Islet precursor cell (in vitro differentiated cells): ENCODE data around the gene C17orf75.

ENCODE experiments used
- DNase-seq: peaks from one replicate; pipeline ENCODE4 v3.0.0-alpha.2; 2018

Gene C17orf75

DNA sequence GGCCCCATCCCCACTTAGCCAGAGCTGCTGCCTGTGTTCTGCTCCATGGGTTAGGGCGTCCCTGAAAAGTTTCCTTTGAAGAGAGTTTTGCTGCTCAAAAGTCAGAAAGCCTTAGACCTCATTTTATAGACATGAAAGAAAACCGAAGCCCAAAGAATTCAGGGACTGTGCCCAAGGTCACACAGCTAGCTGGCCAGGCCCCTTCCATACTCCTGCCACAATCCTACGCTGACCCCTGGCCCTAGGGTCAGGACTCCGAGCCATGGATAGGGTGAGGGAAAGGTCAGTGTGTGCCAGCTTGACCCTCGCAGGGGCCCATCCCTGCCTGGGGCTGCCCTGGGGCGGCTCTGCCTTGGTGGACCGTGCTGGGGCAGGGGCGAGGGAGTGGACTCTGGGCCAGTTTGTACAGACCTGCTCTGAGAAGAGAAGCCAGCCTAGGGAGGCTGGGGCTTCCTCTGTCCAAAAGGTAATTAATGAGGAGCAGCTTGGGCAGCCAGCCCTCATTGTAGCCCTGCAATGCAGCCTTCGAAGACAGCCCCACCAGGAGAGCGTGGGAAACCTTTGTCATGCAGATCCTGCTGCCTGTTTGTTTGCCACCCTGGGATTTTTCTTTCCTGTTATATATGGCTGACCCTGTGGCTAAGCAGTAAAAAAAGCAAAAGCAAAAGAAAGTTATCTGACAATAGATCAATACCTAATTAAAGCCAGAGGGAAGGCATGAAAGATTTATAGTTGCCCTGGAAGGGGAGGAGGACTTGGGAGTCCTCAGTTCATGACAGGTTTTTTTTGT, 38.9 kb downstream of the C17orf75 start:
- peak; percentile 80 for DNase-seq

DNA sequence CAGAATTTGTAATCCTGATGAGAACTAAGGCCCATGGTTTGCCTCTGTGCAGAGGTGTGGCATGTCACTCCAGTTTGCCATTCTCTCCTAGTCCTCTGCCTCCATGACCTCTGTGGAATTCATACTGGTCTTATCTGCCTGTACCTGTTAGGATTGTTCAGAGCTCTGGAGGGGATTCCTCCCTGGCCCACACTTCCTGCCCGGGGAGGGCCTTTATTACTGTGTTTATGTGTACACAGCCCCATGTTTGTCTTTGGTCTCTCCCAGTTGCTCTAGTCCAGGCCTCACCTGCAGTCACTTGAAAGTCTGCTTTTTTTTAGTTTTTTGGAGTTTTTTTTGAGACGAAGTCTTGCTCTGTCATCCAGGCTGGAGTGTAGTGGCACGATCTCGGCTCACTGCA, 39.9 kb downstream of the C17orf75 start:
- DNase-seq: no peak

DNA sequence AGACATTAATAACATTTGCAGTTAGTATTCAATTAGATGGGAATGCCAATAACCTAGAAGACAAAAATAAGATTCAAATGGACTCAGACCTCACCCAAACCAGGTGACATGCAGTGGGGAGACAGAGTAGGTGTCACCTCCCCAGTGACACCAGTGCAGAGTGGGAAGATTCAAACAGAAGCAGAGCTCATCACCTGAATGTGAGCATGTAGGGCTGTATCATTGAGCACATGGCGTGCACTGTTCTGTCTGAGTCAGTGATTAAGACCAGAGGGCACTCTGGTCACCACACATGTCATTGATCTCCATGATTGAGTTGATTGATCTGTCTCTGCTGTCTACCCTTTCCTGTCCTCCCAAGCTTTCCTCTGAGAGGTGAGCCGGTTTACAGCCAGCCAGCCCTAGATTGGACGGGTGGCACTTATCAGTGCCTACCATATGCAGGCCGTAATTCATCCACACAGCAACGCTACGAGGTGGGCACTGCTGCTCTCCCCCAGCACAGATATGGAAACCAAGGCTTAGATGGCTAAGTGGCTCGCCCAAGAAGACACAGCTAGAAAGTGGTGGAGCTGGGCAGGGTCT, 42.3 kb downstream of the C17orf75 start:
- no peak for DNase-seq

DNA sequence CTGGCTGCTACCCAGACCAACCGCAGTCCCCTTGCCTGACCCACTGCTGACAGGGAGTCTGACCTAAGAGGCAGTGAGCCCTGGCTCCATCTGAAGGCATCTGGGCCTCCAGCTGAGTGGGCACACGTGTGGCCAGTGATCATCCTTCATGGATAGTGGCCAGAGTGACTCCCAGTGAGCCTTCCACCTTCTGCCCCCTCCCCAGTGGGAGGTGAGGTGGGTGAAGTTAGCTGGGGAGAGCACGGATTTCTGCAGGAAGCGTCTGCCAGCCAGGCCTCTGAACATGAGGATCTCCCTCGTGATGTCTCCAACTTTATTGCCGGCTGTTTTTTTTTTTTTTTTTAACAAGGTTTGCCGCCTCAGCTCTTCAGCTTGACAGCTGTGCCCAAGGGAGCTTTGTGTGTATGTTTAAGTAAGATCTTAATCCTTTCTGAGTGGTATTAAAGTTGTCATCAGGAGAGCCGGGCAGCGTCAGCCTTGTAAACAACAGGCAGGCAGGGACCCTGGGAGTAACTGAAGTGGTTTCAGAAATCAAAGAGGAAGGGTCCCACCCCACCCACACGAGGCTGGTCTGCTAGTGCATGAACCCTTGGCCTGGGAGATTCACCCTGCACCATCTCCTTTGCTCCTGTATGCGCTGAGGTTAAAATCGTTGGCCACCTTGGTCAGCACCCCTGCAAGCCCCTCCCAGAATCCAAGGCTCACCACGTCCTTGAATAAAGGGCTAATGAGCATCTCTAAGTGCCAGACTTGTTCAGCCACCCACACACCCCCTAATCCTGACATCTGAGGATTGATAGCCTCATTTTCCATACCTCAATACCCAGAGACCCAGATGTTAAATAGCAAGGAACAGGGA, 43.0 kb downstream of the C17orf75 start:
- no peak for DNase-seq

DNA sequence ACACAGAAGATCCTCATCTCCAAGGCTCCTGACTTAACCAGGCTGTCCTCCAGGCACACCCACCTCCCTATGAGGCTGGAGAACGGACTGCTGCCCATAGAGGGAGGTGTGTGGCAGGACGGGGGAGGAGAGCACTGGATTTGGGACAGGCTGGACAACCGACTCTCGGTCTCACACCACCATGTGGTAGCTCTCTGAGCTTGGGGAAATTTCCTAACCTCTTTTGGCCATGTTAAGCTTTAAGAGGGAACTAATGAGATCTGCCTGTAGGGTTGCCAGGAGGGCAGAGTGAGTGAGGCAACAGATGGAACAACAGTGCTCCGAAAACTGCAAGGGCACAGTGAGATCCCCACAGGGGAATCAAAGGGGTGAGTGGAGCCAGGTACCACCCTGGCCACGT, 43.7 kb downstream of the C17orf75 start:
- no peak for DNase-seq

DNA sequence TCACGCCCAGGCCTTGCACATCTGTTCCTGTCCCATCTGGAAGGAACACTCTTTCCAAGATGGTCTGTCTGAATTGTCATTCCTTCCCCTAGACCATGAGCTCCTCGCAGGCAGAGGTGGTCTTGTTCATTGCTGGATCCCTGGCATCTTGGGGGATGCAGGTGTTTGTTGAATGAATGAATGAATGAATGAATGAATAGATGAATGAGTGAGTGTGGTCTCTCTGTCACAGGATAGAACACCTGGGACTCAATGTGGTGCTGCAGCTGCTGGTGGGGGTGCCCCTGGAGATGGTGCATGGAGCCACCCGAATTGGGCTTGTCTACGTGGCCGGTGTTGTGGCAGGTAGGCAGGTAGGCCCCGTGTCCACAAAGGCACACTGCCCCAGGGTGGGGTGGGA, 44.1 kb downstream of the C17orf75 start:
- no peak for DNase-seq

DNA sequence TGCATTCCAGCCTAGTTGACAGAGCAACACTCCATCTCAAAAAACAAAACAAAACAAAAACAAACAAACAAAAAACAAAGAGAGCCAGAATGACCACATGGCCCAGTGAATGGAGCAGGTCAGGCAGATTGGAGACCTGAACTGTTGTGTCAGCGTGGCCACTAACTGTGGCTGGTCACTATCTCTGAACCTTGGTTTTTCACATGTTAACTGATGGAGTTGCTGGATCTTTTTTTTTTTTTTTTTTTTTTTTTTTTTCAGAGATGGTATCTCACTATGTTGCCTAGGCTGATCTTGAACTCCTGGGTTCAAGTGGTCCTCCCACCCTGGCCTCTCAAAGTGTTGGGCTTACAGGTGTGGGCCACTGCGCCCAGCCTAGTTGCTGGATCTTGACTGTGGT, 44.5 kb downstream of the C17orf75 start:
- DNase-seq: no peak

DNA sequence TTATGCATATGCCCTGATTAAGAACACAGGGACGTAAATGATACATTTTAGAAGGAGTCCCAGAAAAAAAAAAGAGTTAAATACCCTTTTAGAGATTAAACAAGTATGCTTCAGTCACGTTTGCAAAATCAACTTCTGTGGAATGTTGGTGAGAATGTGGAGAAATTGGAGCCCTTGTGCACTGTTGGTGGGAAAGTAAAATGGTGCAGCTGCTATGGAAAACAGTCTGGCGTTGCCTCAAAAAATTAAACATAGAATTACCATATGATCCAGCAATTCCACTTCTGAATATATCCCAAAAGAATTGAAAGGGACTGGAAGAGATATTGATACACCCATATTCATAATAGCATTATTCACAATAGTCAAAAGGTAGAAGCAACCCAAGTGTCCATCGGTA, 49.9 kb downstream of the C17orf75 start:
- no peak for DNase-seq

DNA sequence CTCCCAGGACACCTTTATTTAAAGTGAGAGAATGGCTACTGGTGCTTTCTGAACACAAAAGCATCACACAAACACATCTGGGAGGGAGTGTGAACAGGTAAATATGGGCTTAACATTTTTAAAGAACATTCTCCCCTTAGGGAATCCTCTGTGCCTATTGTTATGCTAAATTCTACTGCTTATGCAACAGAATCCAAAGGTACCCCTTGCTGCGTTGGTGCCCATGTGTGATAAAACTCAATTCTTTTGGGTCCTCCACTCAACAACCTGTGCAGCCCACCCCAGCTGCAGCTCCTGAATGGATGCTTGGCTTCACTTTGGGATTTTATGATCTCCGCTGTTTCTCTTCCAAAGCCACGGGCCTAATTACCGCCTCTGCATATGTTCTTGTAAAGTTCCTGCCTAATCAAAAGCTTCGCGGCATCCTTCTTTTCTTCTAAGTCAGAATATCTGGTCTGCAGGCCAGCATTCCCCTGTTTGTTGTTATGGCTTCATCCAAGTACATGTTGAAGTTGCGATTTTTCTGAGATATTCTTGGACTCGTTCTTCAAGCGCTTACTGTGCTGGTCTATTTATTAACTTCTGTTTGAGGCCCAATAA, 52.4 kb downstream of the C17orf75 start:
- no peak for DNase-seq

DNA sequence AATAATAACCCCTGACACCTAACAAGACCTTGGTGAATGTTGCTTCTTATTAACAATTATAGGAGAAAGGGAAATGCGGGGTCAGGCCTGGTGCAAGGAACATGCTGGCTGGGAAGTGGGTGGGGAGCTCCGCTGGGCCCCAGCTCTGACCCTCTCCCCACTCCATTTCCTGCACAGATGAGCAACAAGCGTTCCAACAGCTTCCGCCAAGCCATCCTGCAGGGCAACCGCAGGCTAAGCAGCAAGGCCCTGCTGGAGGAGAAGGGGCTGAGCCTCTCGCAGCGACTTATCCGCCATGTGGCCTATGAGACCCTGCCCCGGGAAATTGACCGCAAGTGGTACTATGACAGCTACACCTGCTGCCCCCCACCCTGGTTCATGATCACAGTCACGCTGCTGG, 53.4 kb downstream of the C17orf75 start:
- DNase-seq: no peak

DNA sequence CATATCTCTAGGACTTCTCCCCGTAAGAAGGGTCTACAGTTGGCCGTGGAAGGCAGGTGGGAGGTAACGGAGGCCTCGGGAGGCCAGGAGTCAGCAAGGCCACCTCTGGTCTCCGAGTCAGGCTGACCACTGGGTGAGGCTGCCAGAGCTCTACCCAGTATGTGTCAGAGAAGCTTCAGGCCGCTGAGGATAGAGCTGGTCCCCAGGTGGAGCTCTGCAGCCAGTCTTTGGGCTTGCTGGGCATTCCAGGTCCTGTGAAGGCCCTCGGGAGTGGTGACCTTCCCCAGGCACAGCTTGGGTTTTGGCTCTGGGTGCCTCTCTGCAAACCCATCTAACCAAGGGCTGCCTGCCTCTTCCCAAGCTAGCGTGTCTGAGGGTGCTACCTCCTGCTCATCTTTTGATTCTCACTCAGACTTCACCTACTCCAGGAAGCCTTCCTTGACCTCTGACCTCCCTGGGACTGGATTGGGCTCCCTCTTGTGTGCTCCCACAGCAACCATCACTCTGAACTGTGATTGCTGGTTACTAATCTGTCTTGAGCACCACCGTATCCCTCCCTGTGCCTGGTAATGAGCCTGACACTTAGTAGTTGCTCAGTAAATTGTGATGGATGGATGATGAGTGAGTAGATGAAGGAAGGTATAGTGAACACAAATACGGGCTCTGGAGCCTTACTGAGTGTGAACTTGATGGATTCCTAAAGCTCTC, 54.0 kb downstream of the C17orf75 start:
- DNase-seq: no peak

DNA sequence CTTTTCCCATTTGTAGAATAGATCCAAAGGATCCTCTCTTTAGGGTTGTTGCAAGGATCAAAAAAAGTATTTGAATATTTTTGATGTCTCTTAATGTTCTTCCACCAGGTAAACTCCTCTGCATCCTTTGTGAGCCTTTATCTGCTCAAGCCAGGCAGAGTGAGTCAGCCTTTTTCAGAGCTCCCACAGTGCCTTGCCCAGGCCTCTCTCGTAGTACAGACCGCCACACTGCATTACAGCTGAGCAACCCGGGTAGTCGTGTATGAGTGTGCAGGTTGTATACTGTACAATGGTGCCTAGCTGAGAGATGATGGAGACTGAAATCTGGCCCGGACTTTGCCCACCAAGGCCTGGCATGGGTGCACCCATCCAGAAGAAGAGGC, 55.5 kb downstream of the C17orf75 start:
- DNase-seq: no peak

DNA sequence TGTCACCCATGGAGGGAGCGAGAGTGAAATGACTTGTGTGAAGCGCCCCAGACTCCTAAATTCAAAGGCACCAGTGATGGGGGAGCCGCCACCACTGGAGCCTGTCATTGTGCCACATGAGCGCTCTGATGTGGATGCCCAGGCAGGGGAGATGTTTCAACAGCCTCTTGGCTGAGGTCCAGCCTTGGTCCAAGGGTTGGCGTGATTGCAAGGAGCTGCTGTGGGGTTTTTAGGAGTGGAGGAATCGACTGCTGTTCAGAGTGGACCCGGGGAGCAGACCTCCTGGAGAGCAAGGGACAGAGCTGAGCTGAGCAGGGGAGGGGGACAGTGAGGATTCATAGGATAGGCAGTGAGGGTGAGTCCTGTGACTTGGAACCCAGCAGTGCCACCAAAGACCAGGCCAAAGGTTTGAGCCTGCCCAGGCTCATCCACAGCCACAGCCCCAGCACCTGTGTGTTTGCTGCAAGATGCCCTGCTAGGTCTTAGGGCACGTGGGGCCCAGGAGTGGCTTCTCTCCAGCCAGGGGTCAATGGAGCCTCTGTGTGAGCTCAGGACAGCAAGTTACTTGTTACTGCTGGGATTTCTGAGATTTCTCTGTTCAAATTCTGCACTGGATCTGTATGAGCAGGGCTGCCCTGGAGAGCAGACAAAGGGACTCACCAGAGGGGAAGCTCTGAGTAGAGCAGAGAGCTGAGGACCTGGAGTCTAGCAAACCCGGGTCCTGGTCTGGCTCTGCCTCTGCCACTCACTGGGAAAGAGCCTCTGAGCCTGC, 56.0 kb downstream of the C17orf75 start:
- no peak for DNase-seq

DNA sequence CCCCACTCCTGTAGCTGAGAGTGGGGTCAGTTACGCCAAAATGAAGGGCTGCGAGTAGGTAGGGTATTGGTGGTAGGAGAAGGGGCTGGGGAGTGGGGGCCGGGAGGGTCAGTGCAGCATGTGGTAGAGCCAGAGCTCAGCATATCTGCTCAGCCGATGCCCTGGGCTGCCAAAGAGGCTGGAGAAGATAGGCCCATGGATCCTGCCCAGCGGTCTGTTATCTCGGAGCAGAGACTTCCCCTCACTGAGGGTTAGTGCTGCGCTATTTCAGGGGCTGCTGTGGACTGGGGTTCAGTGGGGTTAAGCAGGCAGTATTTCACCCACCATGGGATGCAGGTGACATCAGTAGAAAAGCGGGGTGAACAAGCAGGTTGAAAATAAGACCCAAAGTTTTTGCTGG, 56.7 kb downstream of the C17orf75 start:
- DNase-seq: no peak

DNA sequence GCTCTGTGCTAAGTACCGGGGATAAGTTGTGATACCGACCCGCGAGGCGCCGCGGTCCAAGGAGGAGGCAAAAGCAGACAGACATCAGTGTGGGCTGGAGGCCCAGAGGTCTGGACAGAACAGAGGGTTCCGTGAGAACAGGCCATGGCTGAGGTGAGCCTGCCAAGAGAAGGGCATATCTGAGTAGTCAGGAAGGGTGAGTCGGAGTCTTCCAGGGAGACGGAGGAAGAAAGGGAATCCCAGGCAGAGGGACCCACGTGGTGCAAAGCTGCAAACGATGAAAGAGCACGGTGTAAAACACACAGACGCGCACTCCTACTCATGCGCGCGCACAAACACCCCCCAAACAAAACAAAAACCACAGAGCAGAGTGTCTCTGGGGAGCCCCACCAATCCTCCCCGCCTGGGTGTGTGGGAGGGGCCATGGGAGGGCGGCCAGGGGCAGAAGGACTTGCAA, 58.2 kb downstream of the C17orf75 start:
- no peak for DNase-seq

DNA sequence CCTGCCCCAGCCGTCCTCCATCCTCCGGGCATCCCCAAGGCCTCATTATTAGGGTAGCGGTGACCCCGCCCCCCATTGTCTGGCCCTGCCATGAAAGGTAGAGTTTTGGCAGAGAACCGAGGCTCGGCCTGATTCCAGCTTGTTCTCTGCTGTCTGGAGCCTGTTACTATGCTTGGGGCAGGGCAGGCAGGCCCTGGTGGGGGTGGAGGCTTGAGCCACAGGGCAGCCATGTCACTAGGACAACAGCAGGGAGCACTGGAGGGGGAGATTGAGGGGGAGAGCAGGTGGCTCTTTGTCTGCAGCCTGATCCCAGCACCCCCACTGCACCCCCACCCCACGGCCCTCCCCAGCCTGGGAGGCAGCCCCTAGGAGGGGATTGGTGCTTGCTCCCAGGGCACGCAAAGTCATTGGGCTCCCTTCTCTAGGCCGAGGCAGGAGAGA, 60.9 kb downstream of the C17orf75 start:
- DNase-seq: no peak

DNA sequence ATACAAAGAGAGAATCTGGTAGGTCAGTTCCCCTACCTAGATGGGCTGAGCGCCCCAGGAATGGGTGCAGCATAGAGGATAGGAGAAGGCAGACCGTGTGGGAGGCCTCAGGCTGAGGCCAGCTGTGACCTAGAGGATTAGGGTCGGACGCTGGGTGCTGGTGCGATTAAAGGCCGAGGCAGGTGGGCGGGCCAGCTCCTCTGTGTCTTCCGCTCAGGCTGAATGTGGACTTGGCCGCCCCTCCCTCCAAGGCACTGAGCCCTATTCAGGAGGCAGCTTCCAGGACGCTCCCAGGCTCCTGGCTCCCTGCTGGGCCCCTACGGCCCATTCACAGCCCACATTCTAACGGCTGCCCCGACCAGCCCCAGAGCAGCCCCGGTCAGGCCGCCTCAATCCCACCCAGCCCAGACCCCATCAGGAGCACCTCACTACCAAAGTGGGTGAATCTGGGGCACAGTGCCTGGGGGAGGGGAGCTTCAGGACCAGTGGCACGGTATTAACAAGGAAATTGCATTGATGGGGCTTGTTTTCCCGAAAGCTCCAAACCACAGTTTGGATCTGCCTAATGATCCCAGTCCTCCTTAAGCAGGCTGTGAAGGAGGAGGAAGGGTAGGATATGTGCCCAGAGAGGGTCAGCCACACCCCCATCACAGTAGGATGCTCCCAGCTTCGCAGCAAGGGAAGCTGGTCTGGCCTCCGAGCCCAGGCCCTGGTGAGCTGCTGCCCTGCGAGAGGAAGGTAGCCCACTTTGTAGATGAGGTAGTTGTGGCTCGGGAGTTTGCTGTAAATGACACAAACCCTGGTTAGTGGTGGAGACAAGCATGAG, 61.9 kb downstream of the C17orf75 start:
- DNase-seq: no peak

DNA sequence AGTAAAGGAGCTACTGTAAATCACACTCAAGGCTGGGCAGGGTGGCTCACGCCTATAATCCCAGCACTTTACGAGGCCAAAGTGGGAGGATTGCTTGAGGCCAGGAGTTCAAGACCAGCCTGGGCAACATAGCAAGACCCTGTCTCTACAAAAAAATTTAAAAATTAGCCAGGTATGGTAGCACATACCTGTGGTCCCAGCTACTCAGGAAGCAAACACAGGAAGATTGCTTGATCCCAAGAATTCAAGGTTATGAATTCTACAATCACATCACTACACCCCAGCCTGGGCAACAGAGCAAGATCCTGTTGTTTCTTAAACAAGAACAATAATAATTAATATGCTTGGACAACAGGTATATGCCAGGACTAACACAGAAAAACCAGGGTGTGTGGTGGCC, 63.2 kb downstream of the C17orf75 start:
- no peak for DNase-seq
